Raji (cell line): ENCODE measurements around the gene TMEFF2.

Experiments used
- POLR2A ChIP-seq: IDR thresholded peaks from 2 replicates; pipeline ENCODE4 v1.6.1; 2011; ENCODE audit warnings: low read depth, low read length, control low read depth; ENCODE audit not compliant: insufficient read depth

The TMEFF2 gene

DNA sequence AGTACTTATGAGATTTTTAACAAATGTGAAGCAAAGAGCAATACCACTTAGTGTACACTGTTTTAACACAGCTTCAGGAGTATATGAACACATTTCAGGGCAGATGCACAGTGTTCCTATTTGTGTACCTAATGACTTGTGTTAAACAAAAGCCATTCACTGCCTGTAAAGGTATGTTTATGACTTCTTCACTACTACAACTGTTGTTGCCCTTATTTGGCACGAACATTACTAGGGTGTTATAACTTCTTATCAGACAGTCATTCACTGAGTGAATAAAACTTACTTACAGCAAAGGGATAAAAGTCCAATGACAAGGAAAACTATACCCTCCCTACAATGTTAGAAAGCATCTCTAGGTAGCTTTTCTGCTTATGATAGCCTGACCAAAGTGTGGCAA is 262.4 kb downstream of the TMEFF2 start:
- no peak for TF ChIP-seq POLR2A

DNA sequence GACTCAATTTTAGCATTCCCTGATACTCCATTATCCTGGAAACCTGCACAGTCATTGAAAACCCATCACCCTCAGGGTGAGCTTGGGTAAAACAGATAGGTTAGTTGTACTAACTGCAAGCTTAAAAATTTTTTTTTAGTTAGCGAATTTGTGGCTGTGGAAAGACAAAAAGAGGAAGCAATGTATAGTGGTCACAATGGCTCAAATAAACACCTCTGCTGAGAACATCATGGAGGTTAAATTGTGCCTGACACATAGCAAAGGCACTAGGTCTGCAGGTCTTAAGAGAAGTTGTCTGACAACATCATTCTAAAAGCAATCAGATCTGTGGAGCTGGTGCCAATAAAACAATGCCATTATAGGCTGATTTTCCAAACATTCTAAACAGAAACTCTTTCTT is 263.4 kb downstream of the TMEFF2 start:
- no peak for TF ChIP-seq POLR2A

GRCh38 chr2:191930205-191930604 is 264.5 kb downstream of the TMEFF2 start:
- TF ChIP-seq POLR2A: no peak

DNA sequence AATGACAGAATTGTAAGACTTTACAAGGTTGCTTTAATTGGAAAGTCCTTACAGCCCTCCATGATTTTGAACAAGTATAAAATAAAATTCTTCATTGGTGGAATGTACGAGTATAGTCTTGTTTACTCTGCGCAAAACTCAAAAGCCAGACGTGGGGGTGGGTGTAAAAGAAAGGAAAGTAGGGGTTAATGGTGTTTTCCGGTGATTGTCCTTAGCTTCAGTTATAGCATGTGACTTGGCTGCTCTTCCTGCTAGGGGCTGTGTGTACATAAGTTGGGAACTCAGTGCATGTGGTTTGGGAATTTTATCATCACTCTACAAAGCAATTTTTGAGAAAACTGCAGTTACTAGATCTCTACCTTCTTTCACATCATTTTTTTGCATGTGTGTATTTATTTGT is 265.4 kb downstream of the TMEFF2 start:
- TF ChIP-seq POLR2A: no peak

GRCh38 chr2:191927991-191928390 is 266.7 kb downstream of the TMEFF2 start:
- no peak for TF ChIP-seq POLR2A

DNA sequence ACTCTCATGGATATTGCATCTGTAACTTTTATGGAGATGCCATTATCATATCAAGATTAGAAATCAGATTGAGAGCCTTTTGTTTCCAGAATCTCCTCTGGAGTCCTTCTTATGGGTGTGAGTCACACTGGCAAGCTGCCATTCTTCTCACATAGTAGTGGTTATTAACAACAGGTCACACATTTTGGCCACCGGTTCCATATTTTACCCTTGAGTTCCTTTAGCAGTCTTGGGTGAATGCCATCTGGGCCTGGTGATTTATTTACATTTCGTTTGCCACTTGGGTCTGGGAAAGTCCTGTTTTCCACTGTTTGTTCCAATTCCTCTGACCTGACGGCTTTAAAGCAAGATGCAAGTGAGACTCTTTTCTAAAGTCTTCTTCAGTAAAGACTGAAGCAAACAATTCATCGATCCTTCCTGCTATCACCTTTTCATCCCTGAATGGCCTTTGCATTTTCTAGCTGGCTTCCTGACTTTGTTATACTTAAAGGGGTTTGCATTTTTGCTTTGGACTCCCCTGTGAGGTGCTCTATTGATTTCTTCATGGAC is 267.3 kb downstream of the TMEFF2 start:
- no peak for TF ChIP-seq POLR2A

GRCh38 chr2:191926671-191927070 is 268.1 kb downstream of the TMEFF2 start:
- TF ChIP-seq POLR2A: no peak

GRCh38 chr2:191923652-191923997 is 271.1 kb downstream of the TMEFF2 start:
- no peak for TF ChIP-seq POLR2A

- no peak for TF ChIP-seq POLR2A
These were observed 271.7 kb downstream of the TMEFF2 start for GRCh38 chr2:191922736-191923651.

GRCh38 chr2:191920502-191920901 is 274.2 kb downstream of the TMEFF2 start:
- TF ChIP-seq POLR2A: no peak

DNA sequence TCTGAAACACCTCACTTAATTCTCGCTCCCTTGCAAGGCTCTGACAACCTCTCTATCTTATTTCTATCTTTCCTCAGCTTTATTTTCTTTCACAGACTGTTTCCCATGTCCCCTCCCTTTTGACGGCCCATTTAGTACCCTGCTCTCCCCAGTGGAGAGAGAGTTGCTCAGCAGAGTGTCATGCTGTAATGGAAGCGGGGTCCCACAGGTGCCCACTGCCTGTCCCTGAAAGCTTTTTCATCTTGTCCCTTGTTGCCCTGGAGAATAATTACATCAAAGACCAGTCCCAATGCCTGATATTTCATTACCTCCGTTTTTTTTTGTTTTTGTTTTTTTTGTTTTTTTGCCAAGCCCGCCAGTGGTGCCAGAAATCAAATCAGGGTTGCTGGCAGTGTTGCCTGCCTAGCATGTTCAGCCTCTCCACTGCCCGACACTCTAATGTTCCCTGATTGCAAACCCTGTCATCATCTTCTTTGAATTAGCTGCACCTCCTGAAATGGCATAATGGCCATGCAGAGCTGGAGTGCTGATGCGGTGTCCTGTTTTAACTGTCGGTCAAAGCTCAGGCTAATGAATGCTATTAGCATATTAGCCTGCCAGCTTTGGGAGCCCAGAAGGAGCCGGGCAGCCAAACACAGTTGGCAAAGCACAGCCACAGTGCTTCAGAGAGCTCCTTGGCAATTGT is 276.6 kb downstream of the TMEFF2 start:
- TF ChIP-seq POLR2A: no peak

GRCh38 chr2:191917430-191917881 is 277.3 kb downstream of the TMEFF2 start:
- TF ChIP-seq POLR2A: no peak

DNA sequence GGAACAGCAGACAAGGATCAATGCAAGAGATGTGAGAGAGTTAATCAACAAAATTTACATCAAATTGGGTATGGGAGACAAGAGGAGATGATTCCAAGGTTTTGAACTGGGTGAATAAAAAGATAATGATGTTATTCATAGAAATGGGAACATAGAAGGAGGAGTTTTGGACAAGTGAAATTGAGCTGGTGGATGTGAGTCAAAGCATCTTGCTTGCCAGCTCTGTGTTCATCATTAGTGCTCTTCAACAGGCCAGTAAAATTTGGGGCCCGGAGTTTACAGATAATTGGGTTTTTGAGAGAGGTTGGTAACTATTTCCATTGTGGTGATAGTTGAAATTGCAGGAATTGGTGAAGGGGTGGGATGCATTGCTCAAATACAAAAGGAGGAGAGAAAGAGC is 277.9 kb downstream of the TMEFF2 start:
- no peak for TF ChIP-seq POLR2A

DNA sequence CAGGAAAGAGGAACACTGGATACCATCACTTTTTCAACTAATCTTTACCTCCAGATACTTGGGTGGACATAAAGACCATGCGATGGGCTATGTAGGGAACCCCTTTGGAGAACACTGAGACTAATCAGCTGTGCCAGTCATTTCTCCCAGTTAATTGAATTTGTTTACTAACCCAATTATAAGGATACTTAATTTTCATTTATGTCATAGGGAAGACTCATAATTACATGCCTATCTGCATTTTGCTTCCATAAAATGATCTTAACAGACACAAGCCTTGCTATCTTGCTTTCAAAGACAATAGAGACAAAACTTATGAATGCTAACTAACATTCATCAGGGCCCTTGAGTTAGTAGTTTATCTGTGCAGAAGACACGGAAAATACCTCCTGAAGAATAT is 279.0 kb downstream of the TMEFF2 start:
- TF ChIP-seq POLR2A: no peak

DNA sequence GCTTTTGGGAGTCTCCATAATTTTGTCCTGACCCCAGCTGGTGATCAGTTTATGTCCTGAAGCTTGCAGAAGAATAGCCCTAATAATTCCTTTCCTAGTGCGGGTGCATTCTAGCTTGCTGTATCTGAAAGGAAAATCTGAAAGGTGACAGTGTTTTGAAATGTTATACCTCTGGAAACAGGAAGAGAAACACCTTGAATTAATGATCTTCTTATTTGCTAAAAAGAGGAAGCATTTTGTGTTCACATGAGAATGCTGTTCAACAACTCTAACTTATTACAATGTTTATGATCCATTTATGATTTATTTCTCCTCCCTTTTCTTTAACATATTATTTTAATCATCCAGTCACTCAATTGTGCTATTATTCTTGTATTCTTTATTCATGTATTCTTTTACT is 280.9 kb downstream of the TMEFF2 start:
- no peak for TF ChIP-seq POLR2A

- TF ChIP-seq POLR2A: no peak
These were observed 282.0 kb downstream of the TMEFF2 start for GRCh38 chr2:191912764-191913163.

DNA sequence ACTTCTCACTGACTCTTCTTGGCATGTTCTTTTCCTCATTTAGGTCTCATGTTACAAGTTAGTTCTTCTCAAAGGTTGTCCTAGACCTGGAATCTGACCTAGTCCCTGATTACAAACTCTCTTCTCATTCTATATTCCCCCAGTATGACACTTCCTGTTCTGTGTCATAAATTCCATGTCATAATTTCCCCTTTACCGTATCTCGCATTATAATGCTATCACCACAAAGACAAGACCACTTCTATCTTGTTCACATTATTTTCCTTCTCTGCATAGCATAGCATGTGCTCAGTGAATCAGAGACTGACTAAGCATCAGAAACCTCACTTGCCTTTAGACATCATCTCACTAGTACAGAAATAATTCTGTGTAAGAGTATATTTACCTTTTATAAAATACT is 284.2 kb downstream of the TMEFF2 start:
- TF ChIP-seq POLR2A: no peak

- TF ChIP-seq POLR2A: no peak
These were observed 285.9 kb downstream of the TMEFF2 start for GRCh38 chr2:191908874-191909273.
